PFSK-1 (cell line): ENCODE measurements around the gene WRAP73.

Experiments used
- FOXP2 ChIP-seq: optimal IDR thresholded peaks from 2 replicates; pipeline ENCODE3; 2011; ENCODE audit warnings: borderline replicate concordance, control low read depth, inconsistent platforms; ENCODE audit not compliant: insufficient read depth; ENCODE audit errors: extremely low read length, extremely low read depth
- POLR2AphosphoS5 ChIP-seq: IDR thresholded peaks from 2 replicates; pipeline ENCODE4 v1.6.1; 2012; ENCODE audit warnings: low read depth, mild to moderate bottlenecking, control low read depth, low read length, moderate library complexity
- REST ChIP-seq, 2 experiments: IDR thresholded peaks; 2 replicates each; pipeline versions ENCODE4 v1.6.1 to v1.8.0; 2011 to 2012; ENCODE audit warnings: low read depth in 2 of 2, low read length in 2 of 2, control low read depth in 1 of 2, inconsistent platforms in 1 of 2, mild to moderate bottlenecking in 1 of 2, moderate library complexity in 1 of 2; ENCODE audit not compliant: insufficient read depth in 1 of 2
- SIN3A ChIP-seq: IDR thresholded peaks from 2 replicates; pipeline ENCODE4 v1.6.1; 2012; ENCODE audit warnings: mild to moderate bottlenecking, low read length, moderate library complexity, borderline replicate concordance; ENCODE audit not compliant: insufficient read depth
- TAF1 ChIP-seq: IDR thresholded peaks from 2 replicates; pipeline ENCODE4 v1.6.1; 2012; ENCODE audit warnings: low read length, control low read depth, borderline replicate concordance; ENCODE audit not compliant: insufficient read depth

WRAP73 gene

GRCh38 chr1:3691421-3692204 lies 41.7 kb upstream of the WRAP73 start:
- TF ChIP-seq REST (IDR thresholded peaks at IDR 0.05; ENCODE audit: insufficient read depth in 1 of 2, low read depth in 2 of 2, low read length in 2 of 2) (no peak), FOXP2 (no peak), POLR2AphosphoS5 (no peak), TAF1 (no peak), SIN3A (no peak)

DNA sequence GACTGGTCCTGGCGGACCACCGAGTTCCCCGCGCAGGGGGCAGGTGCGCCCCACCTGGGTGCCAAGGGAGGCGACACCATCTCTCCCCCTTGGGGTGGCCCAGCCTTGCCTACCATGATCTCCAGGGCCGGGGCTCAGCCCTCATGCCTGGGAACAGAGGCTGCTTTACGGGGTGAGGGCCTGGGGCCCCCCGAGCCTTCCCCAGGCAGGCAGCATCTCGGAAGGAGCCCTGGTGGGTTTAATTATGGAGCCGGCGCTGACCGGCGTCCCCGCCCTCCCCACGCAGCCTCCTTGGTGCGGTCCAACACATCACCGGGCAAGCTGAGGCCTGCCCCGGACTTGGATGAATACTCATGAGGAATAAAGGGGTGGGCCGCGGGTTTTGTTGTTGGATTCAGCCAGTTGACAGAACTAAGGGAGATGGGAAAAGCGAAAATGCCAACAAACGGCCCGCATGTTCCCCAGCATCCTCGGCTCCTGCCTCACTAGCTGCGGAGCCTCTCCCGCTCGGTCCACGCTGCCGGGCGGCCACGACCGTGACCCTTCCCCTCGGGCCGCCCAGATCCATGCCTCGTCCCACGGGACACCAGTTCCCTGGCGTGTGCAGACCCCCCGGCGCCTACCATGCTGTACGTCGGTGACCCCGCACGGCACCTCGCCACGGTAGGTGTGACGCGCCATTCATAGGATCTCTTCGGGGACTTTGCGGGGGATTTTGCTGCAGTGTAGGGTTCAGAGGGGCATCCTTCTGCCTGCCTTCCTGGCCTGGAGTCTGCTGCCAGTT lies 40.6 kb upstream of the WRAP73 start:
- TF ChIP-seq REST (IDR thresholded peaks at IDR 0.05; ENCODE audit: insufficient read depth in 1 of 2, low read depth in 2 of 2, low read length in 2 of 2) (no peak), FOXP2 (no peak), TAF1 (no peak), POLR2AphosphoS5 (no peak), SIN3A (no peak)

- no peak for TF ChIP-seq FOXP2
- no peak for TF ChIP-seq POLR2AphosphoS5
- TF ChIP-seq TAF1: no peak
- no peak for TF ChIP-seq SIN3A
- no peak for TF ChIP-seq REST (IDR thresholded peaks at IDR 0.05; ENCODE audit: insufficient read depth in 1 of 2, low read depth in 2 of 2, low read length in 2 of 2)
Observed at GRCh38 chr1:3689138-3689750, 39.3 kb upstream of the WRAP73 start.

DNA sequence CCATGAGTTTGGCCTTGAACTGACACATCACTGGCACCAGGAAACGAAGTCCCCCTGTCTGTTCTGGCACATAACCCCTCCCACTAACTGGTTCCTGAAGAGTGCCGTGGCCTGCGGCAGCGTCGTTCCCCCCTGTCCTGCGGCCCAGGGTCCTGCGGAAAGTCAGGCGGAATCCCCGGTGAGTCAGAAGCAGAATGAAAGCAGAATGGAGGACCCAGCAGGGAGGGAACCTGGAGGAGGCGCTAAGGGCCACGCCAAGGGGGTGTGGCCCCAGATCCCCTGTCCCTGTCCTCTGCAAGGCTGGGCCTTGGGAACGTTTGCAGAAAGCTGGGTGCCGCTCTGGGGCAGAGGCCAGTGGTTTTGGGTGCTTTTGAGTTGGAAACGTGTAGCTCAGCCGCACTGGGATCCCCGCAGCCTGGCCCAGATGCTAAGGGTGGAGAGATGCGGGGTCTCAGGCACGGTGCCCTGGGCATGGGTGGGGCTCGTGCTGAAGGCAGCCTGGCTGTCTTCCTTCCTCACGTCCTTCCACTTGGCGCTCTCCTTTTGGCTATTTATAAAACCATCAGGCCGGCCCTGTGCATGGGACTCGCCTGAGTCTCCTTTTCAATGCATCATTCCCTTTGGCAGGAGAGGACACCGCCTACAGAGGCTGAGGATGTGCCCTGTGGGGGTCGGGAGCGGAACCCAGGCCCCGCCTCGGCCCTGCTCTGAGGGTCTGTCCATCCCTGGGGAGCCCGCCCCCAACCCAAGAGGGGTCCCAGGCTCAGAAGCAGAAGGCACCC lies 38.6 kb upstream of the WRAP73 start:
- TF ChIP-seq TAF1: no peak
- no peak for TF ChIP-seq SIN3A
- no peak for TF ChIP-seq POLR2AphosphoS5
- TF ChIP-seq FOXP2: no peak
- no peak for TF ChIP-seq REST (IDR thresholded peaks at IDR 0.05; ENCODE audit: insufficient read depth in 1 of 2, low read depth in 2 of 2, low read length in 2 of 2)
